Measurements from ENCODE around the gene HK2. TPM values are rescaled to one million over a fixed set of nuclear protein-coding genes. Genes with fewer than 3 reads are reported as not detected.
"Not testable (repeated sequence)": the region's sequence is repeated elsewhere in the genome, so short reads cannot be mapped to it uniquely, and the experiment has no call there.

The HK2 gene
- total and polyA plus RNA-seq, 12 donors = 3.4 to 43.4 (median 13.1) TPM

- ATAC-seq = no peak
- WGBS, 2 donors = 95 to 100% methylated on average over 5 of the region's 5 CpGs
- H3K36me3 ChIP-seq = no peaks in the 10 kb centered on the region
- no peak for DNase-seq
- peaks cover 0 to 3% (median 0%) of the 10 kb centered on the region in 9 donors for H3K4me1 ChIP-seq
- intact Hi-C loops (cut with DNase I) = no loop called here
- H3K4me3 ChIP-seq = no peak overlapping the region
- no peaks in the 10 kb centered on the region for H3K9me3 ChIP-seq
- no peak overlapping the region for H3K27ac ChIP-seq
- peaks cover 0 to 43% (median 27%) of the 10 kb centered on the region in 7 donors for H3K27me3 ChIP-seq
- TF ChIP-seq CTCF (IDR thresholded peaks at IDR 0.05) = no peak
Observed at GRCh38 chr2:74906395-74906794, 72.5 kb downstream of the HK2 start.

GRCh38 chr2:74907560-74907959 is 73.6 kb downstream of the HK2 start:
- H3K27me3 ChIP-seq = peaks cover 0 to 51% (median 39%) of the 10 kb centered on the region in 7 donors
- H3K4me3 ChIP-seq; DNase-seq; H3K4me1 ChIP-seq; H3K27ac ChIP-seq; ATAC-seq; H3K9me3 ChIP-seq; H3K36me3 ChIP-seq; intact Hi-C loops (cut with DNase I): not testable (repeated sequence)
- 79 to 81% methylated on average over 5 of the region's 5 CpGs for WGBS, 2 donors

- intact Hi-C loops (cut with DNase I) = no loop called here
- Histone ChIP-seq H3K9me3 (no peaks in the 10 kb centered on the region), H3K27ac (no peak overlapping the region), H3K36me3 (no peaks in the 10 kb centered on the region), H3K4me3 (no peak overlapping the region), H3K27me3 (peaks cover 0 to 57% (median 42%) of the 10 kb centered on the region in 7 donors), H3K4me1 (peaks cover 0 to 3% (median 0%) of the 10 kb centered on the region in 9 donors)
- TF ChIP-seq CTCF (IDR thresholded peaks at IDR 0.05) = no peak
- WGBS, 2 donors = 29 to 35% methylated on average over 31 of the region's 31 CpGs
- DNase-seq = no peak
- no peak for ATAC-seq
Observed at GRCh38 chr2:74908748-74909444, 75.0 kb downstream of the HK2 start.

GRCh38 chr2:74910245-74910644 is 76.3 kb downstream of the HK2 start:
- intact Hi-C loops (cut with DNase I) = loop anchor here in 3 of 10 donors (10.0 kb wide), 3 partner anchors 385 to 715 kb away; no protein-coding TSS in a partner anchor
- DNase-seq = no peak
- WGBS, 2 donors = 82 to 96% methylated on average over 1 of the region's 1 CpG
- H3K27ac ChIP-seq = no peak overlapping the region
- no peaks in the 10 kb centered on the region for H3K36me3 ChIP-seq
- no peak overlapping the region for H3K4me3 ChIP-seq
- H3K27me3 ChIP-seq = peaks cover 0 to 61% (median 47%) of the 10 kb centered on the region in 7 donors
- H3K4me1 ChIP-seq = peaks cover 0 to 3% (median 0%) of the 10 kb centered on the region in 9 donors
- no peaks in the 10 kb centered on the region for H3K9me3 ChIP-seq
- TF ChIP-seq CTCF (IDR thresholded peaks at IDR 0.05) = no peak
- ATAC-seq = no peak

- Histone ChIP-seq H3K27me3 (peaks cover 0 to 68% (median 49%) of the 10 kb centered on the region in 7 donors), H3K4me1 (peaks cover 0 to 3% (median 0%) of the 10 kb centered on the region in 9 donors), H3K27ac (no peak overlapping the region), H3K9me3 (no peaks in the 10 kb centered on the region), H3K4me3 (no peak overlapping the region), H3K36me3 (no peaks in the 10 kb centered on the region)
- ATAC-seq (no peak), DNase-seq (no peak)
- TF ChIP-seq CTCF (IDR thresholded peaks at IDR 0.05) = no peak
- whole genome bisulfite sequencing, 2 donors = 60 to 73% methylated on average over 4 of the region's 4 CpGs
- intact Hi-C loops (cut with DNase I) = loop anchor here in 3 of 10 donors (10.0 kb wide), 3 partner anchors 384 to 714 kb away; no protein-coding TSS in a partner anchor
Observed at GRCh38 chr2:74911061-74911460, 77.1 kb downstream of the HK2 start.

Data from heart right ventricle (tissue), 16 donors.